Right lobe of liver (tissue), 6 donors: ENCODE results near the gene LIG1. TPM values are rescaled to one million over a fixed set of nuclear protein-coding genes. Genes with fewer than 3 reads are reported as not detected.
"Not testable (repeated sequence)": the region's sequence is repeated elsewhere in the genome, so short reads cannot be mapped to it uniquely, and the experiment has no call there.

Experiments
- ATAC-seq, 4 donors: fragments of 200-7000 bp; cut with Tn5 transposase; one replicate each; pipeline ENCODE4 v1.9.1; 2020; ENCODE audit warnings: mild to moderate bottlenecking in 4 of 4, moderate library complexity in 4 of 4
- DNase-seq, 3 donors: peaks; one replicate each; pipeline ENCODE4 v3.0.0-alpha.2; 2020
- H3K27ac ChIP-seq, 3 donors: fragments of 200-600 bp; one replicate each; pipeline ENCODE4 v1.8.0; 2022
- H3K27me3 ChIP-seq, 2 donors: fragments of 200-600 bp; one replicate each; pipeline ENCODE4 v1.8.0; 2022
- H3K36me3 ChIP-seq, 4 donors: fragments of 200-600 bp; sonication (generic) in 1 of 4; one replicate each; pipeline versions ENCODE4 v1.5.1 to v1.8.0; 2017 to 2022; ENCODE audit warnings: control low read depth in 1 of 4
- H3K4me1 ChIP-seq, 4 donors: fragments of 200-600 bp; sonication (generic) in 1 of 4; one replicate each; pipeline versions ENCODE4 v1.5.1 to v1.8.0; 2017 to 2022; ENCODE audit warnings: control low read depth in 1 of 4
- H3K4me3 ChIP-seq, 3 donors: fragments of 200-600 bp; one replicate each; pipeline ENCODE4 v1.8.0; 2022
- H3K9me3 ChIP-seq, 4 donors: fragments of 200-600 bp; sonication (generic) in 1 of 4; one replicate each; pipeline versions ENCODE4 v1.5.1 to v1.8.0; 2017 to 2022; ENCODE audit warnings: control low read depth in 1 of 4
- POLR2A ChIP-seq: fragments of 450-650 bp; IDR thresholded peaks from one replicate; pipeline ENCODE4 v1.6.1; 2017; ENCODE audit warnings: antibody characterized with exemption, mild to moderate bottlenecking
- WGBS: methylation state at CpG from one replicate; pipeline ENCODE4 v1.1.6; 2018; ENCODE audit warnings: low coverage, low lambda C conversion rate; ENCODE audit not compliant: insufficient coverage; ENCODE audit errors: missing lambda C conversion rate; 5-methylcytosine and 5-hydroxymethylcytosine counted together
- intact Hi-C, 2 donors: fragments of 100-400 bp; cut with DNase I; formaldehyde crosslinking; loops; one replicate each; pipeline versions ENCODE4 v1.11.2 to v1.14.1; 2022
- total RNA-seq, 6 experiments: library from RNA; depleted of rRNA in 2 of 6; stranded (reverse); fragments of >200 nt in 2 of 6; fragmentation: NEBNext Ultra II Directional in 3 of 6; extraction: Animal tissue kit (Norgen Biotek cat#: 25700) in 3 of 6; gene quantifications; one replicate each; pipeline versions ENCODE4 v1.1.0 to v1.2.4, GENCODE V29; 2016 to 2023
- TF ChIP-seq, protein P1 (sequence below), 4 donors: fragments of 200-600 bp in 3 of 4; fragments of 450-650 bp in 1 of 4; IDR thresholded peaks; one replicate each; pipeline versions ENCODE4 v1.5.1 to v1.8.0; 2016 to 2022; ENCODE audit warnings: antibody characterized with exemption in 4 of 4, mild to moderate bottlenecking in 2 of 4
- donor health status: DM: no; HTN: yes; CAD: no.
- donor health status: DM: no; HTN: no; CAD: no.
- donor health status: DM: no; HTN: no; CAD: no.
- donor health status: DM: no; HTN: yes; CAD: no.
- donor health status: DM: no; HTN: yes; CAD: no.

Gene LIG1
- total RNA-seq, 6 experiments from 2014 or later: 5.2 to 16.6 (median 7.7) TPM

DNA sequence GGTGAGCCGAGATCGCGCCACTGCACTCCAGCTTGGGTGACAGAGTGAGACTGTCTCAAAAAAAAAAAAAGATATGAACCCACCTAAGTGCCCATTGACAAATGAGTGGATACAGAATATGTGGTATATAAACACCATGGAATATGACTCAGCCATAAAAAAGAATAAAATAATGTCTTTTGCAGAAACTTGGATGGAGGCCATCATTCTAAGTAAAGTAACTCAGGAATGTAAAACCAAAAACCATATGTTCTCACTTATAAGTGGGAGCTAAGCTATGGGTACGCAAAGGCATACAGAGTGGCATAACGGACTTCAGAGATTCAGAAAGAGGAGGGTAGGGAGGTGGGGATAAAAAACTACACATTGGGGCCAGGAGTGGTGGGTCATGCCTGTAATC is 89.0 kb downstream of the LIG1 start:
- ATAC-seq (no peak), DNase-seq (no peak)
- H3K27me3 ChIP-seq: no peaks in the 10 kb centered on the region
- no peaks in the 10 kb centered on the region for H3K4me1 ChIP-seq
- no peak for TF ChIP-seq POLR2A
- TF ChIP-seq, protein P1, sequence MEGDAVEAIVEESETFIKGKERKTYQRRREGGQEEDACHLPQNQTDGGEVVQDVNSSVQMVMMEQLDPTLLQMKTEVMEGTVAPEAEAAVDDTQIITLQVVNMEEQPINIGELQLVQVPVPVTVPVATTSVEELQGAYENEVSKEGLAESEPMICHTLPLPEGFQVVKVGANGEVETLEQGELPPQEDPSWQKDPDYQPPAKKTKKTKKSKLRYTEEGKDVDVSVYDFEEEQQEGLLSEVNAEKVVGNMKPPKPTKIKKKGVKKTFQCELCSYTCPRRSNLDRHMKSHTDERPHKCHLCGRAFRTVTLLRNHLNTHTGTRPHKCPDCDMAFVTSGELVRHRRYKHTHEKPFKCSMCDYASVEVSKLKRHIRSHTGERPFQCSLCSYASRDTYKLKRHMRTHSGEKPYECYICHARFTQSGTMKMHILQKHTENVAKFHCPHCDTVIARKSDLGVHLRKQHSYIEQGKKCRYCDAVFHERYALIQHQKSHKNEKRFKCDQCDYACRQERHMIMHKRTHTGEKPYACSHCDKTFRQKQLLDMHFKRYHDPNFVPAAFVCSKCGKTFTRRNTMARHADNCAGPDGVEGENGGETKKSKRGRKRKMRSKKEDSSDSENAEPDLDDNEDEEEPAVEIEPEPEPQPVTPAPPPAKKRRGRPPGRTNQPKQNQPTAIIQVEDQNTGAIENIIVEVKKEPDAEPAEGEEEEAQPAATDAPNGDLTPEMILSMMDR (IDR thresholded peaks at IDR 0.05): no peak
- H3K9me3 ChIP-seq: no peaks in the 10 kb centered on the region
- intact Hi-C loops: no loop called here
- H3K4me3 ChIP-seq: no peak overlapping the region
- no peaks in the 10 kb centered on the region for H3K36me3 ChIP-seq
- no peak overlapping the region for H3K27ac ChIP-seq
- 90% methylated on average over 5 of the region's 5 CpGs for WGBS

DNA sequence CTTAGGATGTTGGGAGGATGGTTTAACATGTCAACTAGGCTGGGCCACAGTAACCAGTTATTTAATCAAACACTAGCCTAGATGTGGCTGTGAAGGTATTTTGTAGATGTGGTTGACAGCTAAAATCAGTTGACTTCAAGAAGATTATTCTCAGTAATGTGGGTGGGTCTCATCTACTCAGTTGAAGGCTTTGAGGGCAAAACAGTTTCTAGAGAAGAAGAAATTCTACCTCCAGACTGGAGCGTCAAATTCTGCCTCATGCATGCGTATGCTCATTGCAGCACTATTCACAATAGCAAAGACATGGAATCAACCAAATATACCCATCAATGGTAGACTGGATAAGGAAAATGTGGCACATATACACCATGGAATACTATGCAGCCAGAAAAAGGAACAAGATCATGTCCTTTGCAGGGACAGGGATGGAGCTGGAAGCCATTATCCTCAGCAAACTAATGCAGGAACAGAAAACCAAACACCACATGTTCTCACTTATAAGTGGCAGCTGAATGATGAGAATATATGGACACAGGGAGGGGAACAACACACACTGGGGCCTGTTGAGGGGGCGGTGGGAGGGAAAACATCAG is 99.9 kb downstream of the LIG1 start:
- WGBS: 93% methylated on average over 3 of the region's 3 CpGs
- DNase-seq, intact Hi-C loops, ATAC-seq, H3K4me1 ChIP-seq, H3K36me3 ChIP-seq, H3K27me3 ChIP-seq, H3K4me3 ChIP-seq, H3K9me3 ChIP-seq, H3K27ac ChIP-seq: not testable (repeated sequence)

DNA sequence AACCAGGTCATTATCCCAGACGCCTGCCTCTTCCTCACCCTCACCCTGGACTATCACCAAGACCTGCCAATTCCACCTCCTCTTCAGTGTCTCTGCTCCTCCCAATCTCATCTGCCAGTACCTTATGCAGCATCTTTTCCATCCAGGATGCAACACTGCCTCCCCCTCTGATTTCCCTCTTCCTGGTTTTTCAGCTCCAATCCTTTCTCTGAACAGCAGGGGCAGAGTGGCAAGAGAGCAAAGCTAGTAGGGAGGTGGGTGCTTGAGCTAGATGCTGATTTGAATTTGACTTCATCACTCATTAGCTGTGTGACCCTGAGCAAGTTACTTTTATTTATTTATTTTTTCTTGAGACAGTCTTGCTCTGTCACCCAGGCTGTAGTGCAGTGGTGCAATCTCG is 100.7 kb downstream of the LIG1 start:
- Histone ChIP-seq H3K36me3 (no peaks in the 10 kb centered on the region), H3K27ac (no peak overlapping the region), H3K4me3 (no peak overlapping the region), H3K4me1 (no peaks in the 10 kb centered on the region), H3K27me3 (no peaks in the 10 kb centered on the region), H3K9me3 (no peaks in the 10 kb centered on the region)
- intact Hi-C loops: no loop called here
- WGBS: 45% methylated on average over 2 of the region's 2 CpGs
- no peak for DNase-seq
- no peak for ATAC-seq
- TF ChIP-seq, protein P1 (IDR thresholded peaks at IDR 0.05): no peak
- TF ChIP-seq POLR2A: no peak

Other genes with a start within 250 kb of the LIG1 start
- not detected for gene BSPH1, start 178.2 kb downstream of the LIG1 start, total RNA-seq
- not detected for gene ELSPBP1, start 175.7 kb downstream of the LIG1 start, total RNA-seq
- gene CABP5, start 126.3 kb downstream of the LIG1 start, total RNA-seq: not detected
- gene PLA2G4C, start 59.5 kb downstream of the LIG1 start, total RNA-seq: 10 to 100 TPM in 3 of 6 experiments, 1 to 10 TPM in 3; 3.8 to 29.7 (median 9.8) TPM
- gene ZSWIM9, start 336 bp upstream of the LIG1 start, total RNA-seq: 1 to 10 TPM; 1.5 to 2.5 (median 2.0) TPM
- gene CARD8, start 85.6 kb upstream of the LIG1 start, total RNA-seq: 10 to 100 TPM; 15.4 to 24.5 (median 19.8) TPM
- under 1 TPM in 1 of 6 experiments, not detected in 5; 0.49 TPM for gene ZNF114, start 99.7 kb upstream of the LIG1 start, total RNA-seq
- 10 to 100 TPM in 1 of 6 experiments, 1 to 10 TPM in 5; 2.8 to 14.2 (median 5.6) TPM for gene EMP3, start 155.2 kb upstream of the LIG1 start, total RNA-seq
- gene TMEM143, start 193.6 kb upstream of the LIG1 start, total RNA-seq: 10 to 100 TPM in 3 of 6 experiments, 1 to 10 TPM in 3; 6.5 to 15.1 (median 9.8) TPM
- under 1 TPM in 1 of 6 experiments, not detected in 5; 0.80 TPM for gene SYNGR4, start 194.0 kb upstream of the LIG1 start, total RNA-seq
- gene KDELR1, start 221.2 kb upstream of the LIG1 start, total RNA-seq: 10 to 100 TPM; 69.1 to 83.1 (median 77.1) TPM
- under 1 TPM; 0.09 to 0.29 (median 0.22) TPM for gene GRIN2D, start 223.3 kb upstream of the LIG1 start, total RNA-seq